K562 (cell line): Measurements from ENCODE around the gene HEY2. TPM values are rescaled to one million over a fixed set of nuclear protein-coding genes. Genes with fewer than 3 reads are reported as not detected.

ENCODE experiments used
- ATAC-seq: fragments of 200-7000 bp; cut with Tn5 transposase; 3 replicates; pipeline ENCODE4 v1.9.1; 2020; ENCODE audit warnings: moderate library complexity
- BruUV-seq: library from RNA; stranded (reverse); fragments of 400-500 nt; replicated peaks from 2 replicates; lab custom pipeline; 2021; lab: Mats Ljungman, UMichigan
- CTCF ChIA-PET: fragments of 300-600 bp; formaldehyde crosslinking; extraction: SDS; loops from one replicate; lab custom pipeline; 2021; ENCODE audit warnings: low intra/inter-chr PET ratio; lab: Yijun Ruan, JAX
- POLR2A ChIA-PET: fragments of 300-600, 350-650 bp; sonication (Branson Sonifier 250); formaldehyde crosslinking; extraction: SDS; loops from one replicate; lab custom pipeline; 2021; ENCODE audit warnings: antibody characterized with exemption, inconsistent platforms; lab: Yijun Ruan, JAX
- DNase-seq, 4 experiments: peaks; one replicate each; pipeline versions ENCODE4 v3.0.0 to v3.0.0-alpha.2; 2011 to 2018; ENCODE audit warnings: low spot score in 3 of 4, mixed read lengths in 3 of 4; ENCODE audit errors: extremely low read depth in 1 of 4
- FAIRE-seq: peaks from 2 replicates; lab custom pipeline; 2011; peaks lifted over from hg19 to GRCh38; lab: Jason Lieb, UNC
- H2AFZ ChIP-seq: 2 replicates; pipeline ENCODE4 v1.6.0; 2011; ENCODE audit warnings: low read depth, low read length, control low read depth, inconsistent platforms
- H3K27ac ChIP-seq: fragments of 200-600 bp; 3 replicates; pipeline ENCODE4 v1.8.0; 2011; ENCODE audit warnings: low read depth, mild to moderate bottlenecking, control low read depth, inconsistent platforms, low read length, moderate library complexity, mixed read lengths; ENCODE audit errors: extremely low read depth
- H3K27me3 ChIP-seq, 2 experiments: fragments of 300-600 bp in 1 of 2; 2 replicates in 1 of 2; 3 replicates in 1 of 2; pipeline versions ENCODE4 v1.6.0 to v1.8.0; 2011; ENCODE audit warnings: inconsistent platforms in 2 of 2, low read length in 2 of 2, mild to moderate bottlenecking in 1 of 2, mixed read lengths in 1 of 2, moderate library complexity in 1 of 2; ENCODE audit not compliant: control insufficient read depth in 2 of 2, insufficient read depth in 2 of 2
- H3K36me3 ChIP-seq: fragments of 300-600 bp; 3 replicates; pipeline ENCODE4 v1.8.0; 2011; ENCODE audit warnings: mild to moderate bottlenecking, low read length, inconsistent platforms; ENCODE audit not compliant: control insufficient read depth, insufficient read depth
- H3K4me1 ChIP-seq, 2 experiments: fragments of 200-600 bp in 1 of 2; replicated peaks in 1 of 2; 2 replicates in 1 of 2; 3 replicates in 1 of 2; pipeline versions ENCODE4 v1.5.1 to v1.8.0; 2011; ENCODE audit warnings: inconsistent platforms in 2 of 2, low read length in 2 of 2, mild to moderate bottlenecking in 1 of 2, mixed read lengths in 1 of 2, moderate library complexity in 1 of 2; ENCODE audit not compliant: control insufficient read depth in 2 of 2, insufficient read depth in 2 of 2
- H3K4me2 ChIP-seq: 2 replicates; pipeline ENCODE4 v1.6.1; 2011; ENCODE audit warnings: low read length, control low read depth, inconsistent platforms, mixed read lengths; ENCODE audit not compliant: insufficient read depth
- H3K4me3 ChIP-seq: fragments of 200-600 bp; sonication (generic), shearing (Covaris generic); 2 replicates; pipeline ENCODE4 v1.5.1; 2016; ENCODE audit warnings: control low read depth, inconsistent platforms
- H3K79me2 ChIP-seq: fragments of 200-600 bp; 3 replicates; pipeline ENCODE4 v1.8.0; 2011; ENCODE audit warnings: low read length, inconsistent platforms; ENCODE audit not compliant: control insufficient read depth, insufficient read depth
- H3K9ac ChIP-seq, 2 experiments: 2 replicates each; pipeline versions ENCODE4 v1.6.0 to v1.6.1; 2011; ENCODE audit warnings: low read depth in 2 of 2, low read length in 2 of 2, control low read depth in 1 of 2, inconsistent platforms in 1 of 2, mild to moderate bottlenecking in 1 of 2, mixed read lengths in 1 of 2; ENCODE audit not compliant: insufficient read depth in 1 of 2
- H3K9me1 ChIP-seq: one replicate; pipeline ENCODE4 v1.6.0; 2011; ENCODE audit warnings: inconsistent platforms, mild to moderate bottlenecking, low read length, moderate library complexity; ENCODE audit not compliant: control insufficient read depth, insufficient read depth
- H3K9me3 ChIP-seq: replicated peaks from 2 replicates; pipeline ENCODE4 v1.5.1; 2011; ENCODE audit warnings: low read depth, low read length, inconsistent platforms; ENCODE audit not compliant: control insufficient read depth, insufficient read depth
- H4K20me1 ChIP-seq: replicated peaks from 2 replicates; pipeline ENCODE4 v1.6.1; 2011; ENCODE audit warnings: low read length, inconsistent platforms, mixed read lengths; ENCODE audit not compliant: control insufficient read depth, insufficient read depth
- SPI1 ChIP-seq: IDR thresholded peaks from 2 replicates; pipeline ENCODE4 v1.6.1; 2011; ENCODE audit warnings: low read depth, low read length, control low read depth, borderline replicate concordance
- ZNF316 ChIP-seq: fragments of 450-650 bp; IDR thresholded peaks from 2 replicates; pipeline ENCODE4 v1.6.1; 2016
- WGBS: fragments of 100-300 bp; shearing (Covaris generic); methylation state at CpG from one replicate; pipeline ENCODE4 v1.1.6; 2016; ENCODE audit warnings: low coverage, mixed read lengths; ENCODE audit not compliant: insufficient coverage; ENCODE audit errors: missing lambda C conversion rate; 5-methylcytosine and 5-hydroxymethylcytosine counted together
- in situ Hi-C: fragments of 300-500 bp; cut with MboI; formaldehyde crosslinking; loops from 4 replicates; pipeline ENCODE4 v1.15.0; 2018; ENCODE audit warnings: inconsistent platforms, mixed read lengths
- intact Hi-C: fragments of 100-400 bp; cut with micrococcal nuclease; formaldehyde crosslinking; loops from 2 replicates; pipeline ENCODE4 v1.14.2; 2022
- polyA plus RNA-seq, 8 experiments: library from polyadenylated mRNA; depleted of rRNA in 4 of 8; stranded (reverse) in 5 of 8; unstranded in 3 of 8; fragments of >200 nt; fragmentation: Nextera tagmentation in 2 of 8; fragmentation: Illumina TruSeq in 1 of 8; extraction: Ambion mirVana in 2 of 8; extraction: Trizol in 1 of 8; gene quantifications; 2 replicates each; pipeline versions ENCODE4 v1.2.1 to v1.2.3, GENCODE V29; 2011 to 2014; ENCODE audit warnings: inconsistent platforms in 1 of 8, missing spikeins in 1 of 8
- total RNA-seq, 7 experiments: library from RNA; depleted of rRNA in 6 of 7; stranded (reverse); fragments of >200 nt in 6 of 7; fragmentation: Illumina TruSeq in 2 of 7; extraction: Trizol in 2 of 7; gene quantifications; 2 replicates each; pipeline versions ENCODE4 v1.2.1 to v1.2.3, GENCODE V29; 2011 to 2021; ENCODE audit warnings: low replicate concordance in 1 of 7
- TF ChIP-seq, protein P1 (sequence below): fragments of 250-450 bp; sonication (Bioruptor Pico); IDR thresholded peaks from 2 replicates; pipeline ENCODE4 v1.5.0; 2020; ENCODE audit warnings: mild to moderate bottlenecking

Gene HEY2
- total and polyA plus RNA-seq, 9 of the 15 experiments (the other 6 are each of a cell fraction or from before 2014, with no cell fraction given): 0.03 to 0.07 (median 0.06) TPM; not detected in 5

DNA sequence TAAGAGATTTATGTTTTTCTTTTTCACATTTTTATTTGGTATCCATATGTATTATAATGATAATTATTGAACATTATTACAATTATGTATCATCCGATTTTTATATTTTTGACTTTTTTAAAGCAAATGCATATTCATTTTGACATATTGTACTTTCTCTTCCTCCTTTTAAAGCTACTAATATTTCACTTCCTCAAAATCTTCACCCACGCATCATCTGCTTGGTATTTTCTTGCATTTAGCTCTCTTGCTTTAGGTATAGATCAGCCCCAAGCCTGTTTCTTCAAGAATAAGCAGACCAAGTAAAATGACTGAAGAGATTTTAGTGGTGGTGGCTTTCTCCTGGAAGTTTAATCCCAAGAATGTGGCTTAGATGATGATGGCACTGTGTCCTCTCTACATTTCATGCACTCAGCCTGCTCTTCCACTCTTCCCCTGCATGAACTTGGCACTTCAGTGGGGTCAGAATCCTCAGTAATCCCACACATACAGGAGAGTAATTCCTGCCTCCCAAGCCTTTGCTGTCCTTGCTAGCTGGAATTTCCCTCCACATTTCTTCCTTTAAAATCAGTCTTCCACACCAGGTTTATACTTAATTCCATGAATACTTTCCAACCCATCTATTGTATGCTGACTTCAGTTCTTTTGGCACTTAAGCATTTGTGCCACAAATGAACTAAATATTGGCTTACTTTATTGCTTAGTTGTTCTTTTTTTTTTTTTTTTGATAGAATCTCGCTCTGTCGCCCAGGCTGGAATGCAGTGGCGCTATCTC lies 49.5 kb downstream of the HEY2 start:
- intact Hi-C loops: no loop called here
- no TSS peak for BruUV-seq

More for the DNA sequence above, 49.5 kb downstream of the HEY2 start:
- DNase-seq (no peak), ATAC-seq (no peak), FAIRE-seq (no peak)
- no peak overlapping the region for H3K27ac ChIP-seq
- ChIA-PET POLR2A (interaction anchor here (0.6 to 1.4 kb wide), 6 partner anchors 8 to 107 kb away, joined by 3 to 4 read pairs (median 4); no protein-coding TSS in a partner anchor), CTCF (no interaction called here)
- peaks cover 3% of the 10 kb centered on the region for H3K9me1 ChIP-seq
- H3K9ac ChIP-seq: peak overlapping the region in 1 of 2 experiments; percentile 31; a peak in 1 of 4 replicates
- peaks cover 7% of the 10 kb centered on the region; the same call in 1 of the 3 replicates for H3K79me2 ChIP-seq
- no peaks in the 10 kb centered on the region for H4K20me1 ChIP-seq
- H3K4me2 ChIP-seq: no peak overlapping the region
- no peaks in the 10 kb centered on the region; a peak in 1 of 5 replicates for H3K4me1 ChIP-seq
- H2AFZ ChIP-seq: no peak overlapping the region
- no peaks in the 10 kb centered on the region for H3K27me3 ChIP-seq
- 78% methylated on average over 5 of the region's 5 CpGs for WGBS
- in situ Hi-C loops: no loop called here
- no peak overlapping the region for H3K4me3 ChIP-seq
- TF ChIP-seq ZNF316: 0 out of 2 replicates have a peak, but pooled peaks have one; percentile 14
- TF ChIP-seq, protein P1, sequence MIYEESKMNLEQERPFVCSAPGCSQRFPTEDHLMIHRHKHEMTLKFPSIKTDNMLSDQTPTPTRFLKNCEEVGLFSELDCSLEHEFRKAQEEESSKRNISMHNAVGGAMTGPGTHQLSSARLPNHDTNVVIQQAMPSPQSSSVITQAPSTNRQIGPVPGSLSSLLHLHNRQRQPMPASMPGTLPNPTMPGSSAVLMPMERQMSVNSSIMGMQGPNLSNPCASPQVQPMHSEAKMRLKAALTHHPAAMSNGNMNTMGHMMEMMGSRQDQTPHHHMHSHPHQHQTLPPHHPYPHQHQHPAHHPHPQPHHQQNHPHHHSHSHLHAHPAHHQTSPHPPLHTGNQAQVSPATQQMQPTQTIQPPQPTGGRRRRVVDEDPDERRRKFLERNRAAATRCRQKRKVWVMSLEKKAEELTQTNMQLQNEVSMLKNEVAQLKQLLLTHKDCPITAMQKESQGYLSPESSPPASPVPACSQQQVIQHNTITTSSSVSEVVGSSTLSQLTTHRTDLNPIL (CRISPR knock-in tag): no peak
- TF ChIP-seq SPI1: peak; percentile 88
- TF ChIP-seq, all 486 proteins: peak for 2
- Histone ChIP-seq H3K36me3 (peaks cover 7% of the 10 kb centered on the region), H3K9me3 (no peaks in the 10 kb centered on the region)
